Right renal cortex interstitium (tissue), 3 donors: ENCODE results near the gene CENPF. TPM values are rescaled to one million over a fixed set of nuclear protein-coding genes. Genes with fewer than 3 reads are reported as not detected.
"Not testable (repeated sequence)": the region's sequence is repeated elsewhere in the genome, so short reads cannot be mapped to it uniquely, and the experiment has no call there.

Experiments used
- DNase-seq, 3 donors: peaks; one replicate each; pipeline ENCODE4 v3.0.0-alpha.2; 2013; ENCODE audit warnings: low read depth in 3 of 3, low spot score in 2 of 3
- polyA plus RNA-seq, 3 donors: library from polyadenylated mRNA; unstranded; fragments of 120-200 nt; gene quantifications; one replicate each; pipeline ENCODE4 v1.2.1, GENCODE V29; 2013; ENCODE audit not compliant: insufficient read length in 3 of 3

Gene CENPF
- polyA plus RNA-seq, 3 donors = 92.2 to 119 (median 98.8) TPM

DNA sequence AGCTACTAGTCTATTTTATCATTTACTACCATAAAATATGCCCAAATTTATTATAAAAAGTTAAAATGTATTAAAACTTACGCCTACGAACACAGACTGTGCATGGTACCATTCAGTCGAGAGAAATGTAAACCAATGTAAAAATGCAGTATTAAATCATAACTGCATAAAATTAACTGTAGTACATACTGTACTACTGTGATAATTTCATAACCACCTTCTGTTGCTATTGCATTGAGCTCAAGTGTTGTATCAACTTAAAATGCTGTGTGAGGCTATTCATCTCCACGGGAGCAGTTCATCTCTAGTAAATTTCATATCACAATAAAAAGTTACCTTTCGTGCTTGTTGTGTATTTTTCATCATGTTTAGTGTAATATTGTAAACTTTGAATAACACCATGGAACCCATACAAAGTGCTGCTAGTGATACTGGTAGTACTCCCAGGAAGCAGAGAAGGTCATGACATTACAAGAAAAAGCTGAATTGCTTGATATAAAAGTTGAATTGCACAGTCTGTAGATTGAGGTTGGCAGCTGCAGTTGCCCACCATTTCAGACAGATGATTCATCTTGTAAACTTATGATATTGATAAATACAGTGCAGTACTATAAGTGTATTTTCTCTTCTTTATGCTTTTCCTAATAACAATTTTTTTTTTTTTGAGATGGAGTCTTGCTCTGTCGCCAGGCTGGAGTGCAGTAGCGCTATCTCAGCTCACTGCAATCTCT, 19.0 kb upstream of the CENPF start:
- no peak for DNase-seq

DNA sequence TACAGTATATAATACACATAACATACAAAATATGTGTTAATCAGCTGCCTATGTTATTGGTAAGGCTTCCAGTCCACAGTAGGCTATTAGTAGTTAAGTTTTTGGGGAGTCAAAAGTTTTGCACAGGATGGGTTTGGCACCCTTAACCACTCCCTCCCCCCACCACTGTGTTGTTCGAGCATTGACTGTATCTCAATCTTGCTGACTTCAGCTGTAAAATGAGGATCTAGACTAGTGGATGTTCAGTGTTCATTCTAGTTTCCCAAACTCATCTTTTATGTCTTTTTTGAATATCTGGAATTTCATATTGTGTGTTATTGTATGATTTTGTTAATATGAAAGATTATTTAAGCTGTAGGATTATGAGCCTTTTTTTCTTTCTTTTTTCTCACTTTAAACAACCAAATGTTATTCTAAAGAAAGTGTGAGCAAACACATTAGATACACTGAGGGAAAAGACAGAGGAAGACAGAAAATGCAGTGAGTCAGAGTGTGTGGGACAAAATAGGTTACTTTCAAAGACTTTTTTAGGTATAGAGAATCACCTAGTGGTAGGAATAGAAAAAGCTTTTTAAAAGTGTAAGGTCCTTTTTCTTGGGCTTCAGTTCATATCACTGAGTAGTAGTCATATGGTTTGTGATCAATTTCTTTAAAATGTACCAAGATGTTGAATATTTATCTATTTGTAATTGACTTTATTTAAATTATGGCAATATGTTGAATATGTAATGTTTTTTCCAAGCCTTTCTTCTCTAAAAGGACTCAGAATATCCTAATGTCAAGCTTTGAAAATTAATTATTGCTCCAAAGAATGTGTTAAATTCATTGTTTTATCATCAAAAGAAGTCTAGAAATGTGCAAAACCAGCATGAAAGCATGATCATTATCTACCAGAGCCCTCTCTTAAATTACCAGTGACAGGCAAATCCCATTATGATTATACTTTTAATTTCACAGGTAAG, 17.9 kb upstream of the CENPF start:
- DNase-seq = peak in 1 of 3 donors; percentile 33

DNA sequence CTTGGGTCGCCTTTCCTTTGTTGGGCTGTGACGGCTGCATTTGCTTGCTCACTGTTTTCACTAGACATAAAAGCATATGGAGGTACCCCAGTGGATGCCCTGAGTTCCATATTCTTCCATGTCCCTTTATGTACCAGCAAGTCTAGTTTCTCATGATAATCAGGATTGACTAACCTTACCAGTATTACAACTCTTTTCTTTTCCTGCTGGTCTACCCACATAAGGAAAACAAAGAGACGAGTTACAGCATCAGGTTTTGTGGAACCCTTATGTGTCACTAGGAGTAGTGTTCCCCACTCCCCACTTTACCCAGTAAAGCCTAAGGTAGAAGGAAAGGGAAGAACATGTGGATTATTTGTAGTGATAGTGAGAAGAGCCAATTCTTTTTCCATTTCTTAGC, 16.4 kb upstream of the CENPF start:
- DNase-seq = no peak

DNA sequence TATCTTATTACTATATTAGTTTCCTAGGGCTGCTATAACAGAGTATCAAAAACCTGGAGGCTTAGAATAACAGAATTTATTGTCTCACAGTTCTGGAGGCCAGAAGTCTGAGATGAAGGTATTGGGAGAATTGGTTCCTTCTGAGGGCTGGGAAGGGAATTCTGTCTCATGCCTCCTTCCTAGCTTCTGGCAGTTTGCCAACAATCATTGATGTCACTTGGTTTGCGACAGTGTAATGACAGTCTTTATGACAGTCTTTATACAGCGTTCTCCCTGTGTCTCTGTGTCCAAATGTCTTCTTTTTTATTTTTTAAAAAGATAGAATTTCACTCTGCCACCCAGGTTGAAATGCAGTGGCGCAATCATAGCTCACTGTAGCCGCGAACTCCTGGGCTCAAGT, 15.8 kb upstream of the CENPF start:
- DNase-seq = no peak

DNA sequence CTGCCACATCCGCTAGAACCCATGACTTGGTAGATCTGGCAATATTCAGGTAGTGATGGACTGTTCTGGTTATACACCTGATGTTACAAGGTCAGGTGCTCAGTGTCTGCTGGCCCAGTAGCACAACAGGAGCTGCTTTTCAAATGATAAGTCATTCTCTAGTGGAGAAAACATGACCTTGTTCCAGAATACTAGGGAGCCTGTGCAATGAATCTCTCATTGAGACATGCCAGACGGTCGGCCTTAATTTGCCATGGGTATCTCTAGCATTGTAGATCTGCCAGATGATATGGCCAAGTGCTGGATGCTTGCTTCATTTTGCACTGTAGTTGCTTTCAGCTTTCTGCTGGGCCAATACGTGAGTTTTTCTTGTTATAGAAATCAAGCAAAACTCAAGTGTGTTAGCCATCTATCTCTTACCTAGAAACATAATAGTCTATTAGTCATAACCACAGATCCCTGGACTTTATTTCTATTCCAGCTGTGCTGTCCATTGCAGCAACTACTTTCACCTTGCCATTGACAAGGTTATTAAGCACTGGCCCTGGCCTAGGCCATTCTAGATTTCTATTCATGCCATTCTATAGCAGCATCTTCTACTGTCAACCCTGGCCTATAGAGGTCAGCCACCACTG, 13.9 kb upstream of the CENPF start:
- DNase-seq = no peak

DNA sequence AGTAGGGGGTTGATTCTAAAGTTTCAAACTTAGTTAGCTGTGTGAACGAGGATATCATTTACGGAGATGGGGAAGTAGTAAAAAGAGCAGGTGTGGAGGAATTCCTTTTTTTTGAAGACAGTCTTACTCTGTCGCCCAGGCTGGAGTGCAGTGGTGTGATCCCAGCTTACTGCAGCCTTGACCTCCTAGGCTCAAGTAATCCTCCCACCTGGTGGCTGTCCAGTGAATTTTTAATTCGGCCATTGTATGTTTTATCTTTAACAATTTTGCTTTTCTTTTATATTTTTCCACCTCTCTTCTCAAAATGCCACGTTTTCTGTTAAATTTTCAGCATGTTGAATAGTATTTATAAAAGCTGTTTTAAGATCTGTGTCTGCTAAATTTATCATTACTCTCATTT, 12.3 kb upstream of the CENPF start:
- DNase-seq = no peak

DNA sequence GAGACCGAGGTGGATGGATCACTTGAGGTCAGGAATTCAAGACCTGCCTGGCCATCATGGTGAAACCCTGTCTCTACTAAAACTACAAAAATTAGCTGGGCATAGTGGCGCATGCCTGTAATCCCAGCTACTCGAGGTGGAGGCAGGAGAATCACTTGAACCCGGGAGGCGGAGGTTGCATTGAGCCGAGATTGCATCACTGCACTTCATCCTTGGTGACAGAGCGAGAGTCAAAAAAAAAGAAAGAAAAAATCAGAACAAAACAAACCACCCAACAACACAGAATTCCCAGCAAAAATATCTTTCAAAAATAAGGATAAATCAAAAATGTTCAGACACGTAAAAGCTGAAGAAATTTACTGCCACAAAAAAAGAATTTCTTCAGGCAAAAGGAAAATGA, 11.1 kb upstream of the CENPF start:
- DNase-seq = not testable (repeated sequence)

DNA sequence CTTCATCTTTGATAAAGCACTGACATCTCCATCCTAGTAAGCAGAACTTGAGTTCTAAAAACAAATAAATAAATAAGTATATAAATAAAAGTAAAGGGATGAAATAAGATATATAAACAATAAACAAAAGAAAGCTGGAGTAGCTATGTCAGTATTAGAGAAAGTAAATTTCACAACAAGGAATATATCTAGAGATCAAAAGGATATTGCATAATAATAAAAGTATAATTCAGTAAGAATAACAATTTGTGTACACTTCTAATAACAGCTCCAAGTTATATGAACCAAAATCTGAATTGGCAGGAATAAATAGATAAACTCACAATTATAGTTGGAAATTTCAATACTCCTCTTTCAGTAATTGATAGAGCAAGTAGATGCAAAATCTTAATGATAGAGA, 9.8 kb upstream of the CENPF start:
- DNase-seq = no peak

DNA sequence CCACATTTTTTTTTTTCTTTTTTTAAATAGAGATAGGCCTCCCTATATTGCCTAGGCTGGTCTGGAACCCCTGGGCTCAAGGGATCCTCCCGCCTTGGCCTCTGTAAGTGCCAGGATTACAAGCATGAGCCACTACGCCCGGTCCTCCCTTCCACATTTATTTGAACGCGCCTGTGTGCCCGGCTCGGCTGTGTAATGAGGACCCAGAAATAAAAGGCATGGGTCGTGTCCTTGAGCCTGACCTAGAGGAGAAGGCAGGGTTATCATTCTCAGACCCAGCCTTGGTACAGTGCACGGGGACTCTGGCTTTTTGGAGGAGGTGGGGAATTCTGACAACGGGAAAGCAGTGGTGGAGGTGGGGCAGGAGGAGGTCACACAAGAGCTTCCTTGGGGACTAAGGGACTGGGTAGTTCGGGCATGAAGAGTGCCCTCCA, 841 bp downstream of the CENPF start:
- DNase-seq = no peak

DNA sequence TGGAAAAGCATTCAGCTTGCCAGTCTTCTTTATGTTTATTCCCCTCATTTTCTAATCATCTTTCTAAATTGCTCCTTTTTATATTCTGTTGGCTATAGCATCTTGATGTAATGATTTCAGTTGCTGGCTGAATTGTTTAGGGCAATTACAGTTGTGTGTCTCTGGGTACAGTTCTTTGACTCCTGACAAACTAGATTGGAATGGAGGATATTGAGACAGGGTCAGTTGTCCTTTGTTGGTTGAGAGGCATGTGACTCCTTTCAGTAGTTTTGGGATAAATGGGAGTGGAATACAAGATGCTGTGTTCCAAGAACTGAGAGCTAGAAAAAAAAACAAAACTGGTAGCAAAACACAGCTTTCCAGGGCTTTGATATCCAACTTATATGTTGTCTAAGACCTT, 1.5 kb downstream of the CENPF start:
- DNase-seq = no peak

DNA sequence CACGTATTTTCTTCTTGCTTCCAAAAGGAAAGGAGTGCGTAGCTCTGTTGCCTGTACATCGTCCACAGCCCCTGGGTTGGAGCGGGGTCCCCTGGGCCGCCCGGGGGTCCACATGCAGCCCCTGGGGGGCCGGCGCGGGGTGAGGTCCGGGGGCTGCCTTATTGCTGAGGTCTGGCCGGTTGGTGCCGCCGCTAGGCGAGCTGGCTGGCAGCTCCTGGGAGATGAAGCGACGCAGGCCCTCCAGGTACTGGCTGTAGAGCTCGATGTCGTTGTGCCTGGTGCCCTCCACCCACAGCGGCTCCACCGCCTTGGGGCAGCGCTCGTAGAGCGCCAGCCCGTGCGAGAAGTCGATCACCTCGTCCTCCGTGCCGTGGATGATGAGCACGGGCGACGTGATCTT, 2.5 kb downstream of the CENPF start:
- not testable (repeated sequence) for DNase-seq

DNA sequence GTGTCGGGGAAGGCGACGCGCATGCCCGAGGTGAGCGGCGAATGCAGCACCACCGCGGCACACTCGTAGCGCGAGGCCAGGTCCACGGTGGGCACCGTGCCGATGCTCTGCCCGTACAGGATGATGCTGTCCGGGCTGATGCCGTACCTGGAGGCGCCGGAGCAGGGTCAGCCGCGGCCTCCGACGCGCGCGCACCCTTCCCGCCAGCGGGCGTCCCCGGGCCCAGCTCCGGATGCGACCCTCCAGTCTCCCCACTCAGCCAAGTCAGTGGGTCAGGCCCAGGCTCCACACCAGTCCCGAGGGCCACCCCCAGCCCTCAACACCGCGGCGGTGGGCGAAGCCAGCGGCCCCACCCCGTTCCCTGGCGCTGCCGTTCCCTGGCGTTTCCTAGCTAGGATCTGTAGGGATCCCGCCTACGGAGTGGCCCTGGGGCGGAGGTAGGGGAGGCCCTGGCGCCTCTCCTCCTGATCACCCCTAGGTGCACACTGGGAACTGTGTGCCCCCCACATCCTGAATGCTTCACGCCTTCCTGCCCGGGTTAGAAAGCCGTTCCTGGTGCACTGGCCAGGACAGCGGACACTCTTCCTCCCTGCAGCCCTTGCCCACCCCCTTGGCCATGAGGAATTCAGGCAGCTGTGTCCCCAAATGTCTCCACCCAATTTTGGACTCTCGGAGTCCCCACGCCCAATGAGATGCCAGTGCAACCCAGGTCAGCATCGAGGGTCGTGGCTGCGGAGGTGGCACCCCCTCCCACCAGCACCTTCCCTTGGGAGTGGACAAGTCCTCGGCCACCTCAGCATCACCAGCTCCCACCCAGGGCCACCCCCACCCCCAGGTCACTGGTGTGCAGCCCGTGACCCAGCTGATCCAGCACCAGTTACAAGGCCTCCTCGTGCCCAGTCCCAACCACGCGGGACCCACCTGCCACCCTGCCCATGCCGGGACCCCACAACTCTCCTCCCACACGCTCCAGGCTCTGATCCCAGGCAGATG, 3.2 kb downstream of the CENPF start:
- DNase-seq = not testable (repeated sequence)

DNA sequence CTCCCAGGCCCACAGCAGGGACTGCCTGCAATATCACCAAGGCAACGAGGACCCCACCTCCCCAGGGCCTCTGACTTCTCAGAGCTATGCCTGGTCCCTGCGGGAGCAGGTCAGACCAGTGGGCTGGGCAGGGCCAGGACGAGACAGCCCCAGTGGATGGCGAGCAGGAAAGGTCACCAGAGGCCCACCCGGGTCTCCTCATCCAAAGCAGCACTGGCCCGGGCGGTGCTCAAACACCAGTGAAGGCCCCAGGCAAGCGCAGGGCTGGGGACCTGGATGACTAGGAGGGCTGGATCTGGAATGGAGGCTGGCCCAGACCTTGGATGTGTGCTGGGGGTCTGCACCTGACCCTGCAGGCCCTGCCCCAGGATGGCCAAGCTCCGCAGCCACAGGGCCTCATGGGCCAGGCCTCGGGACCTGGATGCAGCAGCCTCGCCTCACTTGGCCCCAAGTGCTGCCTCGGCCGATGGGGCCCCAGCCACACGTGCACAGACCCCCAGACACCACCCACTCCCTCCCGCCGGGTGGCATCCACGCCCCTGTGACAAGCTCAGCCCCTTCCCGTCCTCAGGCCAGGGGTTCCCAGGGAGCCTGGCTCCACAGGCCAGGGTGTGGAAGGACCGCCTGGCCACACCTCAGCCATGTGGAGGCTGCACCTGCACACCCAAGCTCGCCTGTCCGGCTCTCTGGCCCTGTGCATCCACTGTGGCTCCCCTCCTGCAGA, 4.7 kb downstream of the CENPF start:
- DNase-seq = not testable (repeated sequence)

DNA sequence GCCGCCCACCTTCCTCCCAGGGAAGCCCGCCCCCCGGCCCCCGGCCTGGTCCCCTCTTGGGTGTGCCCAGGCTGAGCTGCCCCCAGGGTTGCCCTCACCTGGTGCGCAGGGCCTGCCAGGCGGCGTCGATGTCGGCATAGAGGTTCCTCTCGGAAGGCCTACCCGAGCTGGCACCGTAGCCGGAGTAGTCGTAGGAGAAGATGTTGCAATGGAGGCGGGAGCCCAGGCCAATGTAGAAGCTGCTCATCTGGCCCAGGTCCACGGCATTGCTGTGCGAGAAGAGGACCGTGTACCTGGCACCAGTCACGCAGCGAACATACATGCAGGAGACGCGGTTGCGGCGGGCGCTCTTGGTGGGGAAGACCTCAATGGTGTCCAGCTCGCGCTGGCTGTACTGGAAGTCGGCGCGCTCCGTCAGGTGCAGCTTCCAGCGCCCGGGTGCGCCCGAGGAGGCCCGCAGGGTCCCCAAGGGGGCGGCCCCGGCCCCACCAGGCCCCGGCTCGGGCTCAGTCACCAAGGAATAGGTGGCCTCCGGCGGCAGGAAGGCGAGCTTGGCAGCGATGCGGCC, 5.3 kb downstream of the CENPF start:
- not testable (repeated sequence) for DNase-seq

DNA sequence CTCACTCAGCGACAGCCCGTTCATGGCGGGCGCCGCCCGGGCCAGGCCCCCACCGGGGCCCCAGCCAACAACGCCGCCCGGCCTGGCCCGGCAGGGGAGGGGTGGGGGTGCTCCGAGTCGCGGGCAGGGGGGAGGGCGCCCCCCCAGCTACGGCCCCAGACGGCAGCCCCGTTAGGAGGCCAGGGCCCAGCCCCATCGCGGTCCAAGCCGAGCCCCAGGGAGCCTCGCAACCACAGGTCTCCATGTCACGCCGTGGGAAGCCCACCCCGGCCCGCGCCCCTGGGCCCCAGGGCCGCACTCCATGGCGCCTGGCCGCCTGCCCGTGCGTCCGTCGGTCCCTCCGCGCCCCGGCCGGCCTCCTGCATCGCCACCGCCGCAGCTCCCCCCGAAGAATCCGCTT, 5.8 kb downstream of the CENPF start:
- not testable (repeated sequence) for DNase-seq

DNA sequence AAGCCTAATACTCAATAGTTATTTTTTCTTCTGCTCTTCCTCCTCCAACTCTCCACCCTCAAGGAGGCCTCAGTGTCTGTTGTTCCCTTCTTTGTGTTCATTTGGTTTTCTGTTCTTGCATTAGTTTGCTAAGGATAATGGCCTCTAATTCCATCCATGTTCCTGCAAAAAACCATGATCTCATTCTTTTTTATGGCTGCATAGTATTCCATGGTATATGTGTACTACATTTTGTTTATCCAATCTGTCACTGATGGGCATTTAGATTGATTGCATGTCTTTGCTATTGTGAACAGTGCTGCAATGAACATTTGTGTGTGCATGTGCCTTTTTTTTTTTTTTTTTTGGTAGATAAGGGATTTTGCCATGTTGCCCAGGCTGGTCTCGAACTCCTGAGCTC, 6.7 kb downstream of the CENPF start:
- DNase-seq = no peak

DNA sequence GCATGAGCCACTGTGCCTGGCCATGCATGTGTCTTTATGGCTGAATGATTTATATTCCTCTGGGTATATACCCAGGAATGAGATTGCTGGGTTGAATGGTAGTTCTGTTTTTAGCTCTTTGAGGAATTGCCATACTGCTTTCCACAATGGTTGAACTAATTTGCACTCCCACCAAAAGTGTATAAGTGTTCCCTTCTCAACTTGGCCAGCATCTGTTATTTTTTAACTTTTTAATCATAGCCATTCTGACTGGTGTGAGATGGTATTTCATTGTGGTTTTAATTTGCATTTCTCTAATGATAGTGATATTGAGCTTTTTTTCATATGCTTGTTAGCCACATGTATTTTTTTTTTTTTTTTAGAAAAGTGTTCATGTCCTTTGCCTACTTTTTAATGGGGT, 7.1 kb downstream of the CENPF start:
- DNase-seq = not testable (repeated sequence)

DNA sequence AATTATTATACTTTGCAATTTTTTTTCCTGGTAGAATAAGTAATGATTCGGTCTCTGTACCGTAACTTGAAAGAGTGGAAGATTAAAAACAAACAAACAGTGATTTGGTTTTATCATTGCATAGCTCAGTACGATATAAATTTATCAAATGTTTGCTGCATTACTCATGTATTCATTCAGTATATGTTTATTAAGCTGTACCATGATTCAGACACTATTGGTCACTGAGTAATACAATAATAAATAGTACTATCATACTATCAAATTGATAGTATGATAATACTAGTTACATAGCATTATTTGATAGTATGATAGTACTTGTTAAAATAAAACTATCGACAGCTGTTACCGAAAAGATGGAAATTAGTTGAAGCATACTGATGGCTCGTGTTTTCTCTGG, 12.1 kb downstream of the CENPF start:
- no peak for DNase-seq

DNA sequence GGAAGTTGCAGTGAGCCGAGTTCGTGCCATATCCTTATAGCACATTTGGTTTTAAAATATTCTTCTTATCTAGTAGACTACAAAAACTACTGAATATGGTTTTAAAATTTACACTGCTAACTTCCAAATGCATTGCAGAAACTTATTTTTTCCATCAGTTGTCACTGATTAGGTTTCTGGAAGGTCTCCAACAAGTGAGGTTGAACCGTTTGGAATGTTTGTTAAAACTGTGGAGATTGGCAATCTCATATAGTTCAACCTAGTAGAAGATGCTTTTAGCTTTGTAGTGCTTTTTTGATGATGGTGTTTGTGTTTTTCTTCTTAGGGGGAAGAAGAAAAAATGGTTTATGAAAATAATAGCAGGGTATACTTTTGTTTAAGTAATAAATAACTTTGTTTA, 12.9 kb downstream of the CENPF start:
- no peak for DNase-seq
